Measurements from ENCODE around the gene HECW1. TPM values are rescaled to one million over a fixed set of nuclear protein-coding genes. Genes with fewer than 3 reads are reported as not detected.

HECW1 gene
- total and polyA plus RNA-seq, 4 donors = 0.05 TPM; not detected in 3

DNA sequence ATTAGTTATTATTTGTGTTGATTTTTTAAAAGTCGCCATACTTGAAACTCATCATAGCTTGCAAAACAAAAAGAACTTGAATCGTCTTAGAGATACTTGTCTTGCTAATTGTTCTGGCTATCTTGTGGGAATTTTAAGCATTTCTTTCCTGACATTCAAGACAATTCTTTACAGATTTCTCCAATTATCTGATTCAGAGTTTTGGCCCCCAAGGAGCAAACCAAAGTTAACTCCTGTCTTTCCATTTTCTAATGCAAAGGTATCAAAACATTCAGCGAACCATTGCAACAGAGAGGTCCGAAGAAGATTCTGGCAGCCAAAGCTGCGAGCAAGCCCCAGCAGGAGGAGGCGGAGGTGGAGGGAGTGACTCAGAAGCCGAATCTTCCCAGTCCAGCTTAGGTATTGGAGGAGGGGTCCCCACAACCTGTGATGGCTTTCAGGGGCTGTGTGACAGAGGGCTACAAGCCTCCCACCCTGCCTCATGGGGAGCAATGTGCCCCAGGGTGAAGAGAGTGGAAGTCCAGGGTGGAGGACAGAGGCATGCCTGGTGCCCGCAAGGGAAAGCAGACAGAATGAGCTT is 351.0 kb downstream of the HECW1 start:
- Histone ChIP-seq H3K4me3 (ENCODE audit: low read depth in 1 of 3, low read length in 3 of 3) (no peak overlapping the region), H3K4me1 (ENCODE audit: control insufficient read depth in 4 of 4, insufficient read depth in 4 of 4, low read length in 3 of 4) (peaks cover 8 to 41% (median 29%) of the 10 kb centered on the region in 4 donors), H3K9ac (ENCODE audit: low read depth in 1 of 2, low read length in 2 of 2) (no peak overlapping the region), H3K36me3 (ENCODE audit: control insufficient read depth in 4 of 4, insufficient read depth in 3 of 4, low read depth in 1 of 4, low read length in 3 of 4) (no peaks in the 10 kb centered on the region), H3K27me3 (ENCODE audit: control insufficient read depth in 4 of 4, insufficient read depth in 4 of 4, low read length in 3 of 4) (no peaks in the 10 kb centered on the region), H3K27ac (ENCODE audit: low read depth in 1 of 2, low read length in 2 of 2) (no peak overlapping the region), H3K9me3 (ENCODE audit: control insufficient read depth in 4 of 4, low read length in 3 of 4) (no peaks in the 10 kb centered on the region)
- WGBS = 78% methylated on average over 8 of the region's 8 CpGs
- no peak for DNase-seq (ENCODE audit: low spot score)
- no peak for TF ChIP-seq NR2F2 (IDR thresholded peaks at IDR 0.05)

DNA sequence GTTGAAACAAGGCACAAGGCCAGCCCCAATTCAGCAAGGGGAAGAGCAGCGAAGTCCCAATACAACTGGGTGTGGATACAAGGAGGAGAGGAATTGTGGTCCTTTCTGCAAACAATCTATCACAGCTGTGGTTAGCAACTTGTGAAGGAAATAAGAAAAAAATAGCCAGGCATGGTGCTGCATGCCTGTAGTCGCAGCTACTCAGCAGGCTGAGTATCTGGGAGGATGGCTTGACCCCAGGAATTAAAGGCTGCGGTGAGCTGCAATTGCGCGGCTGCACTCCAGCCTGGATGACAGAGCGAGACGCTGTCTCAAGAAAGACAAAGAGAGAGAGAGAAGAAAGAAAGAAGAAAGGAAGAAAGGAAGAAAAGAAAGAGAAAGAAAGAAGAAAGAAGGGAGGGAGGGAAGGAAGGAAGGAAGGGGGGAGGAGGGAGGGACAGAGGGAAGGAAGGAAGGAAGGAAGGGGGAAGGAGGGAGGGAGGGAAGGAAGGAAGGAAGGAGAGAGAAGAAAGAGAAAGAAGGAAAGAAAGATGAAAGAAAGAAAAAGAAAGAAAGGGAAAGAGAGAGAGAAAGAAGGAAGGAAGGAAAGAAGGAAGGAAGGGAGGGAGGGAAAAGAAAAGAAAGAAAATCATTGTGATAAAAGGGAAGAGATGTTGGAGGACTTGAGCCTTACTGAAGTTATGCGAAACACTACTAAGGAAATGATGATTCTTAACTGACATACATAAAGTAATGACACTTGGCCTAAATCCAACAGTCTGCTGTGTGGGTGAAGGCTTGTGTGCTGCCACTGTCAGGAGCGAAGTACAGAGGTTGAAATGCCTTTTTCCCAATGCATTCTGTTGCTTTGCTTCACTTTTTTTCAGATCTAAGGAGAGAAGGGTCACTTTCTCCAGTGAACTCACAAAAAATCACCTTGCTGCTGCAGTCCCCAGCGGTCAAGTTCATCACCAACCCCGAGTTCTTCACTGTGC is 353.4 kb downstream of the HECW1 start:
- no peak for DNase-seq (ENCODE audit: low spot score)
- no peaks in the 10 kb centered on the region for H3K27me3 ChIP-seq (ENCODE audit: control insufficient read depth in 4 of 4, insufficient read depth in 4 of 4, low read length in 3 of 4)
- no peak overlapping the region for H3K27ac ChIP-seq (ENCODE audit: low read depth in 1 of 2, low read length in 2 of 2)
- peak; percentile 58 to 80 for TF ChIP-seq HNF4A (conservative IDR thresholded peaks at IDR 0.05)
- peak in 1 of 2 donors; percentile 9 for TF ChIP-seq RXRA (IDR thresholded peaks at IDR 0.05)
- TF ChIP-seq RAD21 (IDR thresholded peaks at IDR 0.05) = peak in 1 of 2 donors; percentile 21
- TF ChIP-seq HNF4G (IDR thresholded peaks at IDR 0.05) = peak; percentile 27
- TF ChIP-seq, protein P1, sequence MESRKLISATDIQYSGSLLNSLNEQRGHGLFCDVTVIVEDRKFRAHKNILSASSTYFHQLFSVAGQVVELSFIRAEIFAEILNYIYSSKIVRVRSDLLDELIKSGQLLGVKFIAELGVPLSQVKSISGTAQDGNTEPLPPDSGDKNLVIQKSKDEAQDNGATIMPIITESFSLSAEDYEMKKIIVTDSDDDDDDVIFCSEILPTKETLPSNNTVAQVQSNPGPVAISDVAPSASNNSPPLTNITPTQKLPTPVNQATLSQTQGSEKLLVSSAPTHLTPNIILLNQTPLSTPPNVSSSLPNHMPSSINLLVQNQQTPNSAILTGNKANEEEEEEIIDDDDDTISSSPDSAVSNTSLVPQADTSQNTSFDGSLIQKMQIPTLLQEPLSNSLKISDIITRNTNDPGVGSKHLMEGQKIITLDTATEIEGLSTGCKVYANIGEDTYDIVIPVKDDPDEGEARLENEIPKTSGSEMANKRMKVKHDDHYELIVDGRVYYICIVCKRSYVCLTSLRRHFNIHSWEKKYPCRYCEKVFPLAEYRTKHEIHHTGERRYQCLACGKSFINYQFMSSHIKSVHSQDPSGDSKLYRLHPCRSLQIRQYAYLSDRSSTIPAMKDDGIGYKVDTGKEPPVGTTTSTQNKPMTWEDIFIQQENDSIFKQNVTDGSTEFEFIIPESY (IDR thresholded peaks at IDR 0.05) = no peak
- no peak for TF ChIP-seq FOXA2 (IDR thresholded peaks at IDR 0.05)
- peak; percentile 65 for TF ChIP-seq SP1 (IDR thresholded peaks at IDR 0.05)
- H3K4me1 ChIP-seq (ENCODE audit: control insufficient read depth in 4 of 4, insufficient read depth in 4 of 4, low read length in 3 of 4) = peaks cover 5 to 25% (median 20%) of the 10 kb centered on the region in 4 donors
- no peak overlapping the region for H3K9ac ChIP-seq (ENCODE audit: low read depth in 1 of 2, low read length in 2 of 2)
- WGBS = 83% methylated on average over 11 of the region's 11 CpGs
- H3K9me3 ChIP-seq (ENCODE audit: control insufficient read depth in 4 of 4, low read length in 3 of 4) = no peaks in the 10 kb centered on the region
- no peaks in the 10 kb centered on the region for H3K36me3 ChIP-seq (ENCODE audit: control insufficient read depth in 4 of 4, insufficient read depth in 3 of 4, low read depth in 1 of 4, low read length in 3 of 4)
- no peak overlapping the region for H3K4me3 ChIP-seq (ENCODE audit: low read depth in 1 of 3, low read length in 3 of 3)

DNA sequence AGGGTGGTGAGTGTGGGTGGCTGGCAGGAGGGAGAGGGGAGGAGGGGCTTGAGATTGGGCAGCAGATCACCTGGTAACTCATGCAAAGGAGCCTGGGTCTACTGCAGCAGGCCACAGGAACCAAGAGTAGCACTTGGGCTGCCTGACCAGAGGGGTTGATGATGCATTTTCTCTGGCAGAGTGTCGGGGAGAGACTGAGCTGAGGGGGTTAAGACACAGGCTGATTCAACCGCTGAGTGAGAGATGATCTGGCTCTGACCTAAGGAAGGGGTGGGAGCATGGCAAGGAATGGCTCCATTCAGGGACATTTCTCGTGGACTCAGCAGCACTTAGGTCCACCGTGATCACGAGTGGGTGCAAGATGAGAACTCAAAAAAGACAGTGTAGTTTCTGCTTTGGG is 355.0 kb downstream of the HECW1 start:
- WGBS = 89% methylated on average over 5 of the region's 5 CpGs
- H3K4me3 ChIP-seq (ENCODE audit: low read depth in 1 of 3, low read length in 3 of 3) = no peak overlapping the region
- H3K9ac ChIP-seq (ENCODE audit: low read depth in 1 of 2, low read length in 2 of 2) = no peak overlapping the region
- H3K27me3 ChIP-seq (ENCODE audit: control insufficient read depth in 4 of 4, insufficient read depth in 4 of 4, low read length in 3 of 4) = no peaks in the 10 kb centered on the region
- H3K27ac ChIP-seq (ENCODE audit: low read depth in 1 of 2, low read length in 2 of 2) = no peak overlapping the region
- TF ChIP-seq RAD21 (IDR thresholded peaks at IDR 0.05) (no peak), YY1 (IDR thresholded peaks at IDR 0.05) (no peak), SP1 (IDR thresholded peaks at IDR 0.05) (no peak), RXRA (IDR thresholded peaks at IDR 0.05) (no peak), GABPA (IDR thresholded peaks at IDR 0.05 in 1 of 2, conservative IDR thresholded peaks at IDR 0.05 in 1 of 2) (no peak), EGR1 (IDR thresholded peaks at IDR 0.05; ENCODE audit: low read depth in 2 of 2) (no peak)
- TF ChIP-seq, protein P2, sequence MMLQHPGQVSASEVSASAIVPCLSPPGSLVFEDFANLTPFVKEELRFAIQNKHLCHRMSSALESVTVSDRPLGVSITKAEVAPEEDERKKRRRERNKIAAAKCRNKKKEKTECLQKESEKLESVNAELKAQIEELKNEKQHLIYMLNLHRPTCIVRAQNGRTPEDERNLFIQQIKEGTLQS (IDR thresholded peaks at IDR 0.05) = no peak
- TF ChIP-seq, protein P1 (IDR thresholded peaks at IDR 0.05) = no peak
- TF ChIP-seq, protein P3, sequence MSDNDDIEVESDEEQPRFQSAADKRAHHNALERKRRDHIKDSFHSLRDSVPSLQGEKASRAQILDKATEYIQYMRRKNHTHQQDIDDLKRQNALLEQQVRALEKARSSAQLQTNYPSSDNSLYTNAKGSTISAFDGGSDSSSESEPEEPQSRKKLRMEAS (IDR thresholded peaks at IDR 0.05) = no peak
- H3K36me3 ChIP-seq (ENCODE audit: control insufficient read depth in 4 of 4, insufficient read depth in 3 of 4, low read depth in 1 of 4, low read length in 3 of 4) = no peaks in the 10 kb centered on the region
- H3K4me1 ChIP-seq (ENCODE audit: control insufficient read depth in 4 of 4, insufficient read depth in 4 of 4, low read length in 3 of 4) = peaks cover 3 to 15% (median 8%) of the 10 kb centered on the region in 4 donors
- DNase-seq (ENCODE audit: low spot score) = no peak
- no peaks in the 10 kb centered on the region for H3K9me3 ChIP-seq (ENCODE audit: control insufficient read depth in 4 of 4, low read length in 3 of 4)
